HT1080 (cell line): Measurements from ENCODE around the gene ZNF440. TPM values are rescaled to one million over a fixed set of nuclear protein-coding genes. Genes with fewer than 3 reads are reported as not detected.

Source experiments
- DNase-seq: peaks from one replicate; pipeline ENCODE4 v3.0.0-alpha.2; 2015; ENCODE audit warnings: low read depth
- total RNA-seq: library from RNA; depleted of rRNA; stranded (reverse); fragments of >200 nt; shearing (Covaris generic); gene quantifications from 2 replicates; pipeline ENCODE4 v1.2.3, GENCODE V29; 2014; rRNA removed

Gene ZNF440
- total RNA-seq, 1 experiment from 2014 or later = 6.1 TPM

- DNase-seq = peak; percentile 27
Observed at GRCh38 chr19:11881151-11881800, 67.2 kb downstream of the ZNF440 start.

GRCh38 chr19:11882606-11883005 lies 68.5 kb downstream of the ZNF440 start:
- no peak for DNase-seq

Other genes starting within 250 kb of the ZNF440 start
- 1.8 and 2.4 TPM in 2 replicates for gene ACP5, start 236.6 kb upstream of the ZNF440 start, total RNA-seq
- gene ZNF627, start 216.8 kb upstream of the ZNF440 start, total RNA-seq = 6.0 and 6.5 TPM in 2 replicates
- 2.7 and 4.1 TPM in 2 replicates for gene ZNF823, start 75.3 kb upstream of the ZNF440 start, total RNA-seq
- 2.8 and 3.0 TPM in 2 replicates for gene ZNF441, start 47.3 kb upstream of the ZNF440 start, total RNA-seq
- 0.03 TPM in 1 of 2 replicates, not detected in the other for gene ZNF491, start 15.8 kb upstream of the ZNF440 start, total RNA-seq
- gene ZNF439, start 34.5 kb downstream of the ZNF440 start, total RNA-seq = not detected in 2 replicates
- not detected in 2 replicates for gene ZNF69, start 73.5 kb downstream of the ZNF440 start, total RNA-seq
- gene ZNF700, start 110.8 kb downstream of the ZNF440 start, total RNA-seq = 6.8 and 7.0 TPM in 2 replicates
- gene ZNF763, start 150.8 kb downstream of the ZNF440 start, total RNA-seq = not detected in 2 replicates
- gene ZNF433, start 221.4 kb downstream of the ZNF440 start, total RNA-seq = 0.37 TPM in 1 of 2 replicates, not detected in the other
- not detected in 2 replicates for gene ZNF878, start 238.7 kb downstream of the ZNF440 start, total RNA-seq